H9 (cell line): ENCODE measurements around the gene CCDC85B. TPM values are rescaled to one million over a fixed set of nuclear protein-coding genes. Genes with fewer than 3 reads are reported as not detected.

Experiments used
- DNase-seq: peaks from one replicate; pipeline ENCODE4 v3.0.0-alpha.2; 2017
- H2AFZ ChIP-seq: one replicate; pipeline ENCODE4 v1.6.1; 2013; ENCODE audit warnings: mild to moderate bottlenecking, low read length, control low read depth, moderate library complexity
- H2AK5ac ChIP-seq: 2 replicates; pipeline ENCODE4 v1.6.1; 2013; ENCODE audit warnings: low read length, control low read depth, mixed read lengths; ENCODE audit not compliant: insufficient read length
- H2BK120ac ChIP-seq: one replicate; pipeline ENCODE4 v1.6.1; 2013; ENCODE audit warnings: low read depth, mild to moderate bottlenecking, low read length, control low read depth, inconsistent platforms; ENCODE audit not compliant: poor library complexity, severe bottlenecking
- H2BK12ac ChIP-seq: 2 replicates; pipeline ENCODE4 v1.6.1; 2013; ENCODE audit warnings: low read length, control low read depth, mixed read lengths, low read depth; ENCODE audit not compliant: insufficient read length
- H2BK15ac ChIP-seq: 2 replicates; pipeline ENCODE4 v1.6.1; 2013; ENCODE audit warnings: low read depth, low read length, control low read depth
- H2BK20ac ChIP-seq: one replicate; pipeline ENCODE4 v1.6.1; 2013; ENCODE audit warnings: low read depth, mild to moderate bottlenecking, low read length, control low read depth, inconsistent platforms; ENCODE audit not compliant: poor library complexity, severe bottlenecking
- H2BK5ac ChIP-seq: 2 replicates; pipeline ENCODE4 v1.6.1; 2013; ENCODE audit warnings: low read length, control low read depth, mixed read lengths; ENCODE audit not compliant: insufficient read length
- H3K14ac ChIP-seq: 2 replicates; pipeline ENCODE4 v1.6.1; 2013; ENCODE audit warnings: low read length, control low read depth; ENCODE audit not compliant: insufficient read depth
- H3K18ac ChIP-seq: 2 replicates; pipeline ENCODE4 v1.6.1; 2013; ENCODE audit warnings: low read depth, mild to moderate bottlenecking, mixed read lengths, low read length, control low read depth; ENCODE audit not compliant: insufficient read length
- H3K23ac ChIP-seq: 2 replicates; pipeline ENCODE4 v1.6.1; 2013; ENCODE audit warnings: low read length, control low read depth, mixed read lengths, low read depth; ENCODE audit not compliant: insufficient read length
- H3K23me2 ChIP-seq: 2 replicates; pipeline ENCODE4 v1.6.1; 2013; ENCODE audit warnings: low read depth, mild to moderate bottlenecking, mixed read lengths, low read length, control low read depth; ENCODE audit not compliant: insufficient read length, poor library complexity, severe bottlenecking
- H3K27ac ChIP-seq: 2 replicates; pipeline ENCODE4 v1.5.1; 2013; ENCODE audit warnings: low read length, control low read depth, mixed read lengths, low read depth; ENCODE audit not compliant: insufficient read length
- H3K27me3 ChIP-seq: 2 replicates; pipeline ENCODE4 v1.6.1; 2013; ENCODE audit warnings: low read length, control low read depth, inconsistent platforms; ENCODE audit not compliant: insufficient read depth
- H3K4ac ChIP-seq: 2 replicates; pipeline ENCODE4 v1.6.1; 2013; ENCODE audit warnings: low read depth, mild to moderate bottlenecking, control low read depth, inconsistent platforms, low read length, moderate library complexity
- H3K4me1 ChIP-seq: 2 replicates; pipeline ENCODE4 v1.6.1; 2013; ENCODE audit warnings: low read length, control low read depth, inconsistent platforms; ENCODE audit not compliant: insufficient read depth
- H3K4me2 ChIP-seq: 2 replicates; pipeline ENCODE4 v1.6.1; 2013; ENCODE audit warnings: low read length, control low read depth, mixed read lengths; ENCODE audit not compliant: insufficient read length, insufficient read depth
- H3K56ac ChIP-seq: 2 replicates; pipeline ENCODE4 v1.6.1; 2013; ENCODE audit warnings: low read depth, mild to moderate bottlenecking, mixed read lengths, low read length, control low read depth; ENCODE audit not compliant: insufficient read length
- H3K79me1 ChIP-seq: 2 replicates; pipeline ENCODE4 v1.6.1; 2013; ENCODE audit warnings: low read depth, mild to moderate bottlenecking, moderate library complexity, low read length, control low read depth, inconsistent platforms; ENCODE audit not compliant: insufficient read depth, poor library complexity, severe bottlenecking
- H3K79me2 ChIP-seq: 2 replicates; pipeline ENCODE4 v1.6.1; 2013; ENCODE audit warnings: low read length, control low read depth, inconsistent platforms; ENCODE audit not compliant: insufficient read depth
- H3K9ac ChIP-seq: 2 replicates; pipeline ENCODE4 v1.6.1; 2013; ENCODE audit warnings: low read length, control low read depth, mixed read lengths; ENCODE audit not compliant: insufficient read length; ENCODE audit errors: extremely low read depth
- H3K9me3 ChIP-seq: one replicate; pipeline ENCODE4 v1.6.1; 2013; ENCODE audit warnings: low read depth, low read length, inconsistent platforms; ENCODE audit not compliant: control insufficient read depth
- H3T11ph ChIP-seq: one replicate; pipeline ENCODE4 v1.6.1; 2013; ENCODE audit warnings: mild to moderate bottlenecking, low read length, control low read depth, inconsistent platforms
- H4K20me1 ChIP-seq: one replicate; pipeline ENCODE4 v1.6.1; 2013; ENCODE audit not compliant: control insufficient read depth, insufficient read length, insufficient read depth
- H4K5ac ChIP-seq: 2 replicates; pipeline ENCODE4 v1.6.1; 2013; ENCODE audit warnings: low read depth, mild to moderate bottlenecking, mixed read lengths, low read length, control low read depth; ENCODE audit not compliant: insufficient read length
- H4K8ac ChIP-seq: replicated peaks from 2 replicates; pipeline ENCODE4 v1.6.1; 2013; ENCODE audit warnings: low read length, control low read depth, mixed read lengths, low read depth; ENCODE audit not compliant: insufficient read length
- H4K91ac ChIP-seq: 2 replicates; pipeline ENCODE4 v1.6.1; 2013; ENCODE audit warnings: low read depth, mild to moderate bottlenecking, moderate library complexity, mixed read lengths, low read length, control low read depth; ENCODE audit not compliant: insufficient read length
- H3K27ac Mint-ChIP-seq, 3 experiments: 2 replicates in 2 of 3; 3 replicates in 1 of 3; pipeline ENCODE4 v1.8.0; 2020 to 2021; ENCODE audit warnings: mixed read lengths in 3 of 3, mild to moderate bottlenecking in 1 of 3, moderate library complexity in 1 of 3
- H3K27me3 Mint-ChIP-seq: 2 replicates; pipeline ENCODE4 v1.8.0; 2021; ENCODE audit warnings: low read depth, mild to moderate bottlenecking, moderate library complexity, mixed read lengths
- H3K36me3 Mint-ChIP-seq, 3 experiments: 2 replicates in 2 of 3; 3 replicates in 1 of 3; pipeline ENCODE4 v1.8.0; 2020 to 2021; ENCODE audit warnings: low read depth in 3 of 3, mixed read lengths in 3 of 3; ENCODE audit not compliant: insufficient read depth in 1 of 3
- H3K4me1 Mint-ChIP-seq, 2 experiments: 2 replicates each; pipeline ENCODE4 v1.8.0; 2020; ENCODE audit warnings: mixed read lengths in 2 of 2
- H3K4me3 Mint-ChIP-seq, 2 experiments: 2 replicates in 1 of 2; 3 replicates in 1 of 2; pipeline ENCODE4 v1.8.0; 2020 to 2021; ENCODE audit warnings: mild to moderate bottlenecking in 2 of 2, mixed read lengths in 2 of 2, moderate library complexity in 1 of 2
- H3K9me3 Mint-ChIP-seq, 2 experiments: 2 replicates in 1 of 2; 3 replicates in 1 of 2; pipeline ENCODE4 v1.8.0; 2020; ENCODE audit warnings: mild to moderate bottlenecking in 2 of 2, mixed read lengths in 2 of 2, moderate library complexity in 1 of 2
- WGBS: extraction: QIAGEN DNeasy Blood & Tissue Kit; methylation state at CpG from one replicate; pipeline ENCODE4 v1.1.7; 2013; ENCODE audit warnings: missing lambda C conversion rate, low lambda C conversion rate, mixed read lengths; ENCODE audit not compliant: insufficient read length; ENCODE audit errors: extremely low coverage; 5-methylcytosine and 5-hydroxymethylcytosine counted together
- total RNA-seq: library from RNA; stranded (reverse); gene quantifications from 2 replicates; pipeline ENCODE4 v1.2.1, GENCODE V29; 2021
- TF ChIP-seq, protein P1 (sequence below): fragments of 200-600 bp; sonication (generic); conservative IDR thresholded peaks from 3 replicates; pipeline ENCODE4 v1.8.0; 2021; ENCODE audit warnings: antibody characterized with exemption, mild to moderate bottlenecking

The CCDC85B gene
- total RNA-seq, 1 experiment from 2014 or later: 23.3 TPM

DNA sequence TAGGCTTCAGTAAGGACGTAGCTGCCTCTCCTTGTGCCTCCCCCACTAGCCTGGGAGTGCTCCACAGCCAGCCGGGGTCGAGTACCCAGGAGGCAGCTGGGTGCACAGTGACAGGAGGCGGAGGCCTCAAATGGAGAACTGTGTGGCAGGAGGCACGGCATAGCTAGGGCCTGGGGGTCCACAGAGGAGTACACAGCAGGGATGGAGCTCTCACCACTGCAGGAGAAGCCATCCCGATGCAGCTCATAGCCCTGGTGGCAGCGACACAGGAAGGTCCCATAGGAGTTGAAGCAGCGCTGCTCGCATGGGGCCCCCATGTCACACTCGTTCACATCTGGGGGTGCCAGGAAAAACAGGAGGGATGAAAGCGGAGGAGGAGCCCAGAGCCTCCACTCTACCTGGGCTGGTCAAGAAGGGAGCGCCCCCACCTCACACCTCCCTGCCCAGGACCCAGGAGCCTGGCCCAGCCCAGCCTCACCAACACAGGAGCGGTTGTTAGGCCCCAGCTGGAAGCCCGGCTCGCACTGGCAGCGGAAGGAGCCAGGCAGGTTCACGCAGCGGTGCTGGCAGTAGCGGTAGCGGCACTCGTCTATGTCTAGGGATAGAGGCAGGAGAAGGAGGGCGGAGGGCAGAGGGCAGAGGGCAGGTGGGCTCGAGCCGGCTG is 20.7 kb upstream of the CCDC85B start:
- Histone ChIP-seq H3K4me2 (no peak overlapping the region), H3K27ac (no peak overlapping the region), H4K5ac (no peak overlapping the region), H4K8ac (no peak overlapping the region), H3K4me1 (no peaks in the 10 kb centered on the region), H2BK15ac (no peak overlapping the region), H3K4ac (no peak overlapping the region), H3K9me3 (no peaks in the 10 kb centered on the region), H3K18ac (no peak overlapping the region), H4K20me1 (no peaks in the 10 kb centered on the region), H3K23ac (no peak overlapping the region), H3K9ac (no peak overlapping the region), H2BK12ac (no peak overlapping the region), H3K79me2 (no peaks in the 10 kb centered on the region), H2AFZ (no peak overlapping the region), H3K27me3 (peaks cover 3% of the 10 kb centered on the region; the same call in 1 of the 2 replicates), H2BK20ac (no peak overlapping the region), H3K79me1 (no peaks in the 10 kb centered on the region), H3T11ph (no peak overlapping the region), H3K14ac (no peak overlapping the region), H4K91ac (no peak overlapping the region), H2BK5ac (no peak overlapping the region), H2BK120ac (no peak overlapping the region), H3K23me2 (peaks cover 8% of the 10 kb centered on the region), H2AK5ac (no peak overlapping the region), H3K56ac (no peak overlapping the region)
- no CpG with 5 or more reads among the region's 24 CpGs for WGBS
- Mint-ChIP-seq H3K36me3 (peaks cover 5 to 12% (median 11%) of the 10 kb centered on the region in 3 experiments; a peak in 5 of 7 replicates), H3K4me1 (peaks cover 15 to 20% of the 10 kb centered on the region in 2 experiments), H3K4me3 (no peak overlapping the region), H3K9me3 (no peaks in the 10 kb centered on the region; a peak in 1 of 5 replicates), H3K27me3 (peaks cover 7% of the 10 kb centered on the region), H3K27ac (no peak overlapping the region)
- DNase-seq: no peak
- TF ChIP-seq, protein P1, sequence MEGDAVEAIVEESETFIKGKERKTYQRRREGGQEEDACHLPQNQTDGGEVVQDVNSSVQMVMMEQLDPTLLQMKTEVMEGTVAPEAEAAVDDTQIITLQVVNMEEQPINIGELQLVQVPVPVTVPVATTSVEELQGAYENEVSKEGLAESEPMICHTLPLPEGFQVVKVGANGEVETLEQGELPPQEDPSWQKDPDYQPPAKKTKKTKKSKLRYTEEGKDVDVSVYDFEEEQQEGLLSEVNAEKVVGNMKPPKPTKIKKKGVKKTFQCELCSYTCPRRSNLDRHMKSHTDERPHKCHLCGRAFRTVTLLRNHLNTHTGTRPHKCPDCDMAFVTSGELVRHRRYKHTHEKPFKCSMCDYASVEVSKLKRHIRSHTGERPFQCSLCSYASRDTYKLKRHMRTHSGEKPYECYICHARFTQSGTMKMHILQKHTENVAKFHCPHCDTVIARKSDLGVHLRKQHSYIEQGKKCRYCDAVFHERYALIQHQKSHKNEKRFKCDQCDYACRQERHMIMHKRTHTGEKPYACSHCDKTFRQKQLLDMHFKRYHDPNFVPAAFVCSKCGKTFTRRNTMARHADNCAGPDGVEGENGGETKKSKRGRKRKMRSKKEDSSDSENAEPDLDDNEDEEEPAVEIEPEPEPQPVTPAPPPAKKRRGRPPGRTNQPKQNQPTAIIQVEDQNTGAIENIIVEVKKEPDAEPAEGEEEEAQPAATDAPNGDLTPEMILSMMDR: no peak
